Neural progenitor cell (in vitro differentiated cells): ENCODE results near the gene FRS2.

Experiments
- CTCF ChIP-seq: fragments of 200-600 bp; sonication (generic); IDR thresholded peaks from 2 replicates; pipeline ENCODE4 v1.5.1; 2017; ENCODE audit warnings: antibody characterized with exemption, mild to moderate bottlenecking
- EZH2 ChIP-seq: fragments of 200-600 bp; sonication (generic); IDR thresholded peaks from 2 replicates; pipeline ENCODE4 v1.6.1; 2017; ENCODE audit warnings: antibody characterized with exemption, mild to moderate bottlenecking, moderate library complexity
- EZH2phosphoT487 ChIP-seq: fragments of 200-600 bp; sonication (generic); IDR thresholded peaks from 2 replicates; pipeline ENCODE4 v1.6.1; 2017; ENCODE audit warnings: antibody characterized with exemption

- TF ChIP-seq CTCF (no peak), EZH2 (no peak), EZH2phosphoT487 (no peak)
Measured at GRCh38 chr12:69553628-69554248, 83.5 kb downstream of the FRS2 start.
